ENCODE data around the gene DSCAML1.

Gene DSCAML1

GRCh38 chr11:117513666-117514065, 283.4 kb downstream of the DSCAML1 start:
- Mint-ChIP-seq H3K9me3 (no peaks in the 10 kb centered on the region), H3K4me3 (no peak overlapping the region), H3K27me3 (ENCODE audit: low read depth) (no peaks in the 10 kb centered on the region), H3K27ac (no peak overlapping the region), H3K4me1 (ENCODE audit: low read depth) (no peaks in the 10 kb centered on the region), H3K36me3 (ENCODE audit: low read depth) (no peaks in the 10 kb centered on the region)

- no peak overlapping the region for H3K27ac Mint-ChIP-seq
- H3K27me3 Mint-ChIP-seq (ENCODE audit: low read depth) = no peaks in the 10 kb centered on the region
- no peak overlapping the region for H3K4me3 Mint-ChIP-seq
- no peaks in the 10 kb centered on the region for H3K9me3 Mint-ChIP-seq
- no peaks in the 10 kb centered on the region for H3K4me1 Mint-ChIP-seq (ENCODE audit: low read depth)
- H3K36me3 Mint-ChIP-seq (ENCODE audit: low read depth) = no peaks in the 10 kb centered on the region
Observed at GRCh38 chr11:117511931-117512539, 285.0 kb downstream of the DSCAML1 start.

GRCh38 chr11:117511483-117511930, 285.5 kb downstream of the DSCAML1 start:
- H3K4me3 Mint-ChIP-seq = no peak overlapping the region
- H3K27ac Mint-ChIP-seq = no peak overlapping the region
- no peaks in the 10 kb centered on the region for H3K36me3 Mint-ChIP-seq (ENCODE audit: low read depth)
- no peaks in the 10 kb centered on the region for H3K27me3 Mint-ChIP-seq (ENCODE audit: low read depth)
- no peaks in the 10 kb centered on the region for H3K9me3 Mint-ChIP-seq
- H3K4me1 Mint-ChIP-seq (ENCODE audit: low read depth) = no peaks in the 10 kb centered on the region

GRCh38 chr11:117510646-117511045, 286.4 kb downstream of the DSCAML1 start:
- H3K9me3 Mint-ChIP-seq = no peaks in the 10 kb centered on the region
- no peaks in the 10 kb centered on the region for H3K27me3 Mint-ChIP-seq (ENCODE audit: low read depth)
- H3K4me3 Mint-ChIP-seq = no peak overlapping the region
- no peak overlapping the region for H3K27ac Mint-ChIP-seq
- no peaks in the 10 kb centered on the region for H3K36me3 Mint-ChIP-seq (ENCODE audit: low read depth)
- H3K4me1 Mint-ChIP-seq (ENCODE audit: low read depth) = no peaks in the 10 kb centered on the region

GRCh38 chr11:117509543-117509942, 287.5 kb downstream of the DSCAML1 start:
- Mint-ChIP-seq H3K9me3 (no peaks in the 10 kb centered on the region), H3K4me1 (ENCODE audit: low read depth) (no peaks in the 10 kb centered on the region), H3K4me3 (no peak overlapping the region), H3K36me3 (ENCODE audit: low read depth) (no peaks in the 10 kb centered on the region), H3K27me3 (ENCODE audit: low read depth) (no peaks in the 10 kb centered on the region), H3K27ac (no peak overlapping the region)

DNA sequence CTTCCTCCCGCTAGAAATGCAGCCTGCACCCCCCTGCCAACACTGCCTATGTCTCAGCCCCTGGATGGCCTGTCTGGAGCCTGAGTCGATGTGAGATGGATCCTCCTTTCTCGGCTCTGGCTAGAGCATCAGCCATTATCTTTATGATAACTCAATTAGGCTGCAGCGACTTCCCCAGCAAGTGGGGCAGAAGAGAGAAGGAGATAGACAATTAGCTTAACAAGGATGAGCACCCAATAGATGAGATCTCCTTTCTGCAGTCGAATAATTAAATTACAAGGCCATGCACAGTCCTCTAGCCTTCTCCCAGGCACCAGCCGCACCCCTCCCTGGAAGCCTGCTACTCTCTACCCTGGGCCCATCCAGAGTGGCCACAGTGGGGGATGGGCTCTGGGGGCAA, 290.0 kb downstream of the DSCAML1 start:
- H3K27me3 Mint-ChIP-seq (ENCODE audit: low read depth) = no peaks in the 10 kb centered on the region
- H3K9me3 Mint-ChIP-seq = no peaks in the 10 kb centered on the region
- H3K4me1 Mint-ChIP-seq (ENCODE audit: low read depth) = no peaks in the 10 kb centered on the region
- H3K36me3 Mint-ChIP-seq (ENCODE audit: low read depth) = no peaks in the 10 kb centered on the region
- H3K27ac Mint-ChIP-seq = no peak overlapping the region
- no peak overlapping the region for H3K4me3 Mint-ChIP-seq

DNA sequence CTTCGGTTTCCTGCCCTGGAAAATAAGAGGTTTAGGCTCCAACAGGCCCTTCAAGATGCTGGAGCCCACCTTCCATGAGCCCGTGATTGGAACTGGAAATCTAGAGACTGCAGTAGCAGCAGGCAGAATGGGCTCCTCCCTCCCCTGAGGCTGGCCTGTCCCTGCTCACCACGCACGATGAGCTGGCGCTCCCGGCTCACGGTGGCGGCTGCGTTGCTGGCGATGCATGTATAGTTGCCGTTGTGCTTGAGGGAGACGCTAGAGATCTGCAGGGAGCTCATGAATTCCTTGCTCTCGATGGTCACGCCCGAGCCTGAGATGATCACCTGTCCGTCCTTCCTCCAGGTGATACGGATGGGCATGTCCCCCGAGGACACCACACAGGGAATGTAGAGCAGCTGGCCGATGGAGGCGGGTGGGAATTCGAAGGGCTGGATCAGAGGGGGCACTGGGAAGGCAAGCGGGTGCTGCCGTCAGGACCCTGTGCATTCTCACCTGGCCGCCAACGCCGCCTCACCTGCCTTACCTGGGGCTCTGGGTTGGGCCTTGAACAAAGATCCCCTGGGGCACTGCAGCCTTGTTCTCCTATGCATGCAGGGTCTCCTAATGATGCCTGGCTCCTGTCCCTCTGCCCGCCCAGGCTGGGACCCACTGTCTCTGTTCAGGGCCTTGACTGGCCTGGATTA, 291.6 kb downstream of the DSCAML1 start:
- no peaks in the 10 kb centered on the region for H3K9me3 Mint-ChIP-seq
- no peaks in the 10 kb centered on the region for H3K36me3 Mint-ChIP-seq (ENCODE audit: low read depth)
- H3K4me1 Mint-ChIP-seq (ENCODE audit: low read depth) = no peaks in the 10 kb centered on the region
- no peaks in the 10 kb centered on the region for H3K27me3 Mint-ChIP-seq (ENCODE audit: low read depth)
- no peak overlapping the region for H3K4me3 Mint-ChIP-seq
- H3K27ac Mint-ChIP-seq = no peak overlapping the region

DNA sequence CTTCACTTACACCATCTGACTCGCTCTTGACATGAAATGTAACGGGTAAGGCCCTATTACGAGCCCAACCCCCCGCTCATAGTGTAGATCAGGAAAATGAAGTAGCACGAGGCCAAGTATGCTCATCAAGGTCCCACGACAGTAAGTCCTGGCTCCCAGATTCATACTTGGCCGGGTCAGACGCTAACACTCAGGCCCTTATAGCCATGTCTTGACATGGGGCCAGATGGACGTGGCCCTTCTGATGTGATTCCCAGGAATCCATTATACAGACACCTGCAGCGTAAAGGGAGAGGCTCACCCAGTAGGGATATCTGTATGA, 294.3 kb downstream of the DSCAML1 start:
- no peaks in the 10 kb centered on the region for H3K36me3 Mint-ChIP-seq (ENCODE audit: low read depth)
- no peak overlapping the region for H3K27ac Mint-ChIP-seq
- H3K27me3 Mint-ChIP-seq (ENCODE audit: low read depth) = no peaks in the 10 kb centered on the region
- no peaks in the 10 kb centered on the region for H3K4me1 Mint-ChIP-seq (ENCODE audit: low read depth)
- no peaks in the 10 kb centered on the region for H3K9me3 Mint-ChIP-seq
- H3K4me3 Mint-ChIP-seq = no peak overlapping the region

DNA sequence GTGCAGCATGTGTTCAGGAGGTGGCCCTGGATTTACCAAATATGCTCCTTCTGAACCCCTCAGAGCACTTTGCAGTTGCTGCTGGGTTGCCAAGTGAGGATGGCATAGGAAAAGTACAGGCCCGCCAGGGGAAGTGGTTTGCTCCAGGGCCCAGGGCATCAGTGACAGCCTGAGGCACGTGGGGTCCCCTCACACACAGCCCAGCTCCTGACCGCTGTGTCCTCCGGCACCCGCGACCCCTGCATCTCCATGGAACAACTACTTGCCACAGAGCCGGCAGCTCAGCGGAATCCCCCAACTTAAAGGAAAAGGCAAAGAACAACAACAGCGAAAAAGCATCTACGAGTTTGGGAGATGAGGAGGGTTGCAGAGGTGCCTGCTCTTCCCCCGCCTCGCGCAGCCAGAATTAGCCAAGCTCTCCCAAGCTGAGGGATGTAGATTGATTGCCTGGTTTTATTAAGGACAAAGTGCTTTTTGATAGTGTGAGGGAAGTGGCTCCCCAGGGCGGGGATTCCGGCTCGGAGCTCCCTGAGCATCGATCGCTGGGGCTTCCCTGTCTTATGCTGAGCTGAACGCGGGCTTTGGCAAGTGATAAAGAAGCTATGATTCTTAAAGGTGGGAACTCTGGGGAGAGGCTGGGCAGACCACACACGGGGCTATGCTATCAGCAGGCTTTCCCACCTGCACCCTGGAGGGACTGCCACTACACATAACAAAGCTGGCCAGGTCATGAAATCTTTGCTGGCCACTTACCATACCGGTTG, 294.8 kb downstream of the DSCAML1 start:
- no peak overlapping the region for H3K4me3 Mint-ChIP-seq
- H3K36me3 Mint-ChIP-seq (ENCODE audit: low read depth) = no peaks in the 10 kb centered on the region

DNA sequence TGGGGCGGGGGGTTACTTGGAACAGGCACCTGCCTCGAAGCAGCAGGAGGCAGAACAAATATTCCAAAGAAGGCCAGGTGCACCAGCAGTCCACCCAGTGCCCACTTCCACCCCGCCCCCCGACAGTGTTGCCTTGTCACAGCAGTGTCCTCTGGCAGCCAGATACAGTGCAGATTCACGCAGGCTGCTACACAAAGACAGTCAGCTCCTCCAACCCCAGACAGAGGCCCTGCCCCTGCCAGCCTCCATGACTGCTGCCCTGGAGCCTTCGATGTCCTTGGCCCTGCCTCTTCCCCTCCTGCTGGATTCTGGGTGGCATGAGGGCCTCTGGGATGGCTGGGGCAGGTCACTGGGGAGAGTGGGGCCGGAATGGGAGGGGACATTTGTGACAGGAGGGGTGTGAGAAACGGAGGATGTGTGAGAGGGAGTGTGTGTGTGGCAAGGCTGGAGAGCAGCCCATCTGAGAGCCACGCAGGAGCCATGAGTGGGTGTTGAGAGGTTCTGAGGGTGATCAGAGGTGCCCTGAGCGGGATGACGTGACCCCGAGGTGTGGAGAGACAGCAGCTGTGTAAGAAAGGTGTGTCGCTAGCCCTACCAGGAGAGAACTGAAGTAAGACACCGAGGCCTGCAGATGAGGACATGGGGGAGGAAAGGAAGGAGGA, 295.6 kb downstream of the DSCAML1 start:
- no peak overlapping the region for H3K27ac Mint-ChIP-seq

More for the DNA sequence above, 294.8 kb downstream of the DSCAML1 start:
- Mint-ChIP-seq H3K4me1 (ENCODE audit: low read depth) (no peaks in the 10 kb centered on the region), H3K27ac (no peak overlapping the region), H3K9me3 (no peaks in the 10 kb centered on the region), H3K27me3 (ENCODE audit: low read depth) (no peaks in the 10 kb centered on the region)

GRCh38 chr11:117498791-117499190, 298.2 kb downstream of the DSCAML1 start:
- Mint-ChIP-seq H3K4me1 (ENCODE audit: low read depth) (no peaks in the 10 kb centered on the region), H3K27me3 (ENCODE audit: low read depth) (no peaks in the 10 kb centered on the region), H3K36me3 (ENCODE audit: low read depth) (no peaks in the 10 kb centered on the region), H3K9me3 (no peaks in the 10 kb centered on the region), H3K27ac (no peak overlapping the region), H3K4me3 (no peak overlapping the region)

More for the DNA sequence above, 295.6 kb downstream of the DSCAML1 start:
- no peaks in the 10 kb centered on the region for H3K27me3 Mint-ChIP-seq (ENCODE audit: low read depth)
- no peaks in the 10 kb centered on the region for H3K4me1 Mint-ChIP-seq (ENCODE audit: low read depth)
- no peak overlapping the region for H3K4me3 Mint-ChIP-seq
- no peaks in the 10 kb centered on the region for H3K36me3 Mint-ChIP-seq (ENCODE audit: low read depth)
- no peaks in the 10 kb centered on the region for H3K9me3 Mint-ChIP-seq

DNA sequence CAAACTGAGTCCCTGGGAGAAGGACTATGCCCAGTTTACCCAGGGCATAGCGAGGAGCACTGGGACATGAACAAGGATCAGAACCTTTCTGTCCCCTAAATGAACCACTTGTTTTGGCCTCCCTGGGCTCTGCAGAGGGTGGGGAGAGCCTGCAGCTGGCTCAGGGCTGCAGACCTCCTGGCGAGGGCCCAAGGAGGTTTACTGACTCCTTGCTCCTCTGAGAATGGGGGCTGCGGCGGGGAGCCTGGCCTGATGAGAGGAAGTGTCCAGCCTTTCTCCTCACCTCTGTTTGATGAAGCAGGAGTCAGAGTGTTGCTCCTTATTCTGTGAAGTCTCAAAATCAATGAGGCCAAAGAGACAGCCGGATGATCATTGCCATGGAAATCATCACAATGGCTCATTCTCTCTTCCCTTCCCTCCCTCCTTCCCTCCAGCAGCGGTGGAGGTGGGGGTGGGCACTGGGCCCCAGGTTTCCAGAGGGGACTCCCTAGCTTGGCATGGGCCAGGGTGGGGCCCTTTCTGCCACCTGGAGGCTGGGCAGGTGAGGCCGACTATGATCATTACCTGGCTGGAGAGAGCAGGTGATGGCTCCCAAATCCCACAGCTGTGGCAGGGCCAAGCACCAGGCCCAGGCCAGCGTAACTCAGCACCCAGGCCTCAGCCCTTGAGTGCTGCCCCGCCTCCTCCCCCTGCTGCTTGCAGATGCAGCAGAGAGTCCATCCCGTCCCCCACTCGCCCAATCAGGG, 299.6 kb downstream of the DSCAML1 start:
- no peak overlapping the region for H3K27ac Mint-ChIP-seq
- no peaks in the 10 kb centered on the region for H3K9me3 Mint-ChIP-seq
- H3K27me3 Mint-ChIP-seq (ENCODE audit: low read depth) = no peaks in the 10 kb centered on the region
- H3K4me3 Mint-ChIP-seq = no peak overlapping the region
- no peaks in the 10 kb centered on the region for H3K36me3 Mint-ChIP-seq (ENCODE audit: low read depth)
- no peaks in the 10 kb centered on the region for H3K4me1 Mint-ChIP-seq (ENCODE audit: low read depth)

DNA sequence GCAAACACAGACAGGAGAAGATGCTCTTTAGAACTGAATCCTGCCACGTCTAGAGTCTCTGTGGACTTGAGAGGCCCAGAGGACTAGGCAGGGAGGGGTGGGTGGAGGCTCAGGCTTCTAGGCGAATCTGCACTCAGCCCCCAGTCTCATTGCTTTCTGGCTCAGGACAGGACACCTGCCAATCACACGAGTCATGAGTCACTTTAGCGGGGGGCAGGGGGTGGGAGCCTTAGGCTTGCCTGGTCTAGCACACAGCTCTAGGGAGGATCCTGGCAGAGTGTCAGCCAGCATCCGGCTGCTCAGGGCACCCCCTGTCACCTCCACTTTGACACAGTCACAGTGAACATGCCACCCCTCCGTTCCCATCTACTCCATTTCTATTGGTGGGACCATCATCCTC, 301.7 kb downstream of the DSCAML1 start:
- Mint-ChIP-seq H3K4me3 (no peak overlapping the region), H3K27ac (no peak overlapping the region), H3K36me3 (ENCODE audit: low read depth) (no peaks in the 10 kb centered on the region), H3K9me3 (no peaks in the 10 kb centered on the region), H3K4me1 (ENCODE audit: low read depth) (no peaks in the 10 kb centered on the region), H3K27me3 (ENCODE audit: low read depth) (peaks cover 10% of the 10 kb centered on the region)

DNA sequence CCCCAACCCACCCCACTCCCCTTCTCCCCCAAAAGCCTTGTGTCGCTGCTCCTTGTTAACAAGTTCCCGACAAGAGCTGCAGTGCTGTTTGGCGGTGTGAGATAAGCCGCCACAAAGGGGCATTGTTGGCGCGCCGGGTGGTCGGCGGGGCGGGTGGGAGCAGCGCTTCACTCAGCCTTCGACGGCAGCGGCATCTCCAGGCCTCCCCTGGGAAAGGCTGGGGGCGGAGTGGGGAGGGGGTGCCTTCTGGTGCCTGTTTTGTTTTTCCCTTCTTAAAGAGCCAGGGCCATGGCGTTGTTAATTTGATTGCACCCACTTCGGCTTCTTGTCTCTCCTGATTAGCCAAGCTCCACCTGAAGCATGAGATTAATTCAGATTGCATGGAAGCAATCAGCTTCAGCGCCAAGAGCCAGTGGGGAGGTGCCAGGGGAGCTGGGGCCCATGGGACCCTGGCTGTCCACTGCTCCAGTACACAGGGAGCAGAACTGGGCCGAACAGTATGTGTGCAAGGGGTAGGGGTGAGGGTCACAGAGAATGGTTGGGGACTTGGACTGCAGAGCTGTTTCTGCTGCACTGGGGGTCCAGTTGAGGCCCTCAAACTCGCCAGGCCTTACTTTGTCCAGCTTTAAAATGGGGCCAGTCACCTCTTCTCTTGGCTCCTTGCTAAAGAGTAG, 304.3 kb downstream of the DSCAML1 start:
- H3K4me3 Mint-ChIP-seq = no peak overlapping the region
- no peaks in the 10 kb centered on the region for H3K4me1 Mint-ChIP-seq (ENCODE audit: low read depth)
- H3K27ac Mint-ChIP-seq = no peak overlapping the region
- no peaks in the 10 kb centered on the region for H3K36me3 Mint-ChIP-seq (ENCODE audit: low read depth)
- H3K27me3 Mint-ChIP-seq (ENCODE audit: low read depth) = peaks cover 17% of the 10 kb centered on the region
- no peaks in the 10 kb centered on the region for H3K9me3 Mint-ChIP-seq

Measured in T-helper 1 cell treated with Interleukin-12 subunit alpha and Interleukin-12 subunit beta and Interleukin-4 antibody, amounts not matched to agents 30 μg/mL and 1 μg/mL, for 36 hours (primary cell).